WERI-Rb-1 (cell line): ENCODE results near the gene PARVB.
A peak's percentile ranks its signal among the peaks of the same experiment; 100 is the strongest.

Experiments
- DNase-seq: peaks from one replicate; pipeline ENCODE4 v3.0.0-alpha.2; 2020
- H3K27ac ChIP-seq: fragments of 250-450 bp; sonication (Bioruptor Pico); 2 replicates; pipeline ENCODE4 v1.5.1; 2020; ENCODE audit warnings: mild to moderate bottlenecking, moderate library complexity
- H3K27me3 ChIP-seq: fragments of 250-450 bp; sonication (Bioruptor Pico); 2 replicates; pipeline ENCODE4 v1.5.1; 2021; ENCODE audit warnings: mild to moderate bottlenecking, low read depth, moderate library complexity; ENCODE audit not compliant: insufficient read depth, severe bottlenecking
- H3K36me3 ChIP-seq: fragments of 250-450 bp; sonication (Bioruptor Pico); 2 replicates; pipeline ENCODE4 v1.5.1; 2020; ENCODE audit warnings: mild to moderate bottlenecking, moderate library complexity
- H3K4me3 ChIP-seq: 2 replicates; pipeline ENCODE4 v1.5.1; 2011; ENCODE audit warnings: low read depth, mild to moderate bottlenecking, control low read depth, low read length
- H3K9me3 ChIP-seq: fragments of 250-450 bp; sonication (Bioruptor Pico); 2 replicates; pipeline ENCODE4 v1.5.1; 2021; ENCODE audit warnings: mild to moderate bottlenecking, moderate library complexity; ENCODE audit not compliant: severe bottlenecking
- TF ChIP-seq, protein P1 (sequence below): IDR thresholded peaks from 2 replicates; pipeline ENCODE4 v1.5.1; 2011; ENCODE audit warnings: low read depth, mild to moderate bottlenecking, control low read depth, inconsistent platforms, low read length

Gene PARVB

DNA sequence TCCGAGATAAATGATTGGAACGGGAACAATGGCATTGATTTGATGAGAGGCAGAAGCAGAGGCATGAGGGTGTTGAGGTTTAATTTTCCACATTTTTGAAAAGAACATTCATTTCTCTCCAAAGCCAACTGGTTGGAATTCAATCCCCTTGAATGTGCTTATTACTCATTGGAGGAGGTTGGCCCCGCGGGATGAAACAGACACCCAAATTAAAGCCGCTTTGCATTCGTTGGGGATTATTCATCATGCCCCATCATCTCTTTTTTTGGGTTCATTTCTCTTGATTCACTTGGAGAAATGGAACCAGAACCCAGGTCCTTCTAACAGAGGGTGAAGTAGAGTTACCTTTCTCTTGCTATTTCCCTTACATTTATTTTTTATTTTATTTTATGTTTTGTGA lies 109.1 kb downstream of the PARVB start:
- Histone ChIP-seq H3K27ac (no peak overlapping the region), H3K36me3 (no peaks in the 10 kb centered on the region), H3K9me3 (peaks cover 7% of the 10 kb centered on the region), H3K27me3 (no peaks in the 10 kb centered on the region), H3K4me3 (no peak overlapping the region)
- no peak for DNase-seq
- TF ChIP-seq, protein P1, sequence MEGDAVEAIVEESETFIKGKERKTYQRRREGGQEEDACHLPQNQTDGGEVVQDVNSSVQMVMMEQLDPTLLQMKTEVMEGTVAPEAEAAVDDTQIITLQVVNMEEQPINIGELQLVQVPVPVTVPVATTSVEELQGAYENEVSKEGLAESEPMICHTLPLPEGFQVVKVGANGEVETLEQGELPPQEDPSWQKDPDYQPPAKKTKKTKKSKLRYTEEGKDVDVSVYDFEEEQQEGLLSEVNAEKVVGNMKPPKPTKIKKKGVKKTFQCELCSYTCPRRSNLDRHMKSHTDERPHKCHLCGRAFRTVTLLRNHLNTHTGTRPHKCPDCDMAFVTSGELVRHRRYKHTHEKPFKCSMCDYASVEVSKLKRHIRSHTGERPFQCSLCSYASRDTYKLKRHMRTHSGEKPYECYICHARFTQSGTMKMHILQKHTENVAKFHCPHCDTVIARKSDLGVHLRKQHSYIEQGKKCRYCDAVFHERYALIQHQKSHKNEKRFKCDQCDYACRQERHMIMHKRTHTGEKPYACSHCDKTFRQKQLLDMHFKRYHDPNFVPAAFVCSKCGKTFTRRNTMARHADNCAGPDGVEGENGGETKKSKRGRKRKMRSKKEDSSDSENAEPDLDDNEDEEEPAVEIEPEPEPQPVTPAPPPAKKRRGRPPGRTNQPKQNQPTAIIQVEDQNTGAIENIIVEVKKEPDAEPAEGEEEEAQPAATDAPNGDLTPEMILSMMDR: no peak

DNA sequence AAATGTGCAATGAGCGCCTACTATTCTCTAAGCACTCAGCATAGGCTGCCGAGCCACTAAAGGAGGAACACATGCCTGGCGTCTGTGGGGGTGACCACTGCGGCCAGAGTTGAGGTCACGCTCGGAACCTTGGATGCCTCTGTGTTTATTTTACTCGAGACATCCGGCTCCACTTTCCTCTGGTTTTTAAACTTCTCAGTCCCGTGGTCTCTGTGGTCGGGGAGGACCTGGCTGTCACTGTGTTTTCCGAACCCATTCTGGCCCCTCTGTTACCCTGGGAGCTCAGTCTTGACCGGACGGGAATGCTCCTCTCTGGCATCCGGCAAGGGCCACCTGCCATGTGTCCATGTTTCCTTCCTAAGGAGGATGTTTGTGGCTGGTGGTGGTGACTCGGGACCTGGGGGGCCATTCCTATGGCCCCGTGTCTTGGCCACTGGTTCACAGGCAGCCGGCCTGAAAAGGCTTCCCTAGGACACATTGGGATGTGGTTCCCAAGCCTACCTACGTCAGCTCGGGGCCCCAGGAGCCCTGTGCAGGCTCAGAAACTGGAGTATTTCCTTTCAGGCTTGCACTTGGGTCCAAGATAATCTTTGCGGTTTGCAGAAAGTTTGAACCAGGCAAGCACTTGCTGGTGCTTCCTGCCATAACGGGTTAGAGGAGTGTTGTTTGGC lies 109.9 kb downstream of the PARVB start:
- TF ChIP-seq, protein P1: no peak
- Histone ChIP-seq H3K27ac (no peak overlapping the region), H3K27me3 (no peaks in the 10 kb centered on the region), H3K36me3 (no peaks in the 10 kb centered on the region), H3K4me3 (no peak overlapping the region), H3K9me3 (peaks cover 7% of the 10 kb centered on the region)
- no peak for DNase-seq

DNA sequence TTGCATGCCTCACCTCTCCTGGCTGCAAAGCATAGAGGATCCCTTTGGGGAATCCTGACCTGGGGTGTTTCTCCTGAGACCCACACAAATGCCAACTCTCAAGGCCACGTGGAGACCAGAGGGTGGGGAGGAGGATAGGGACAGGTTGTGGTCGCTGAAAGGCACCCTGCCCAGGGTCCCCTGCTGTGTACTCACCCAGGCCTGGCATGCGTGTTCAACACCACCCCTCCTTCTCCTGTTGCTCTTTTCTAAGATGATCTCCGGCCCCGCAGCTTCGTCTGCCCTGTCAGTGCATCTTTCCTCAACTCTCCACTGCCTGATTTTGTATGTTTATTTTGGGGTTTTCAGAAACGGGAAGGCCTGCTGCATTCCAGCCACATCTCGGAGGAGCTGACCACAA lies 112.0 kb downstream of the PARVB start:
- DNase-seq: no peak
- H3K27me3 ChIP-seq: no peaks in the 10 kb centered on the region
- no peak overlapping the region for H3K27ac ChIP-seq
- peaks cover 7% of the 10 kb centered on the region for H3K9me3 ChIP-seq
- TF ChIP-seq, protein P1: no peak
- no peaks in the 10 kb centered on the region for H3K36me3 ChIP-seq
- no peak overlapping the region for H3K4me3 ChIP-seq

DNA sequence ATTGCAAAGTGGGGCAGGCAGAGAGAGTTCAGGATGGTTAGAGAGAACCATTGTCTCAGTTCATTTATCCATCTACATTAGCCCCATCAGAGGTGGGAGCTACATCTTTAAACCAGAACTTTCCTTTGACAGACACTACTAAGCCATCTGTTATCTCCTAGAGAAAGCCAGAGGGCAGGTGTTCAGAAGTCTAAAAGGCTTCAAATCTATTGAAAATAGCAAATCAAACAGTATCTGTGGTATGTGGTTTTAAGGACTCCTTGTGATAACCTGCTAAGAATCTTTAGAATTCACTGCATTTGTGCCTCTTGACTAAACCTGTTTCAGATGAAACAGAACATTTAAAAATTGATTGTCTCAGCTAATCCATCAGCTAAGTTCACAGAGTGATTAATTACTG lies 112.7 kb downstream of the PARVB start:
- Histone ChIP-seq H3K36me3 (no peaks in the 10 kb centered on the region), H3K4me3 (no peak overlapping the region), H3K9me3 (peaks cover 7% of the 10 kb centered on the region), H3K27me3 (no peaks in the 10 kb centered on the region), H3K27ac (no peak overlapping the region)
- TF ChIP-seq, protein P1: no peak
- no peak for DNase-seq

DNA sequence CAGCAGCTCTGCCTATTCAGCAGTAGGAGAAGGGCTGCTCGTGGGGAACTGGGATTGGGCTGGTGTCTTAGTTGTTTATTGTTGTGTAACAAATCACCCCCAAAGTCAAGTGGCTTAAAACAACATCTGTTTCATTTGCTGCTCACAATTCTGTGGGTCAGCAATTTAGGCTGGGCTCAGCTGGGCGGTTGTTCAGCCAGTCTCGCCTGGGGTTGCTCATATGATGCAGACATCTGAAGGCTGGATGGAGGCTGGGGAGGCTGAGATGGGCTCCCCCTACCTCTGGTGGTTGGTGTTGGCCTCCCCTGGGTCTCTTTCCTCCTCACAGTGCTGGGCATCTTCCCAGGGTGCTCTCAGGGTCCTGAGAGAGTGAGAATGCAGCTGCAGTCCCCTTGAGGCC lies 113.3 kb downstream of the PARVB start:
- H3K36me3 ChIP-seq: no peaks in the 10 kb centered on the region
- TF ChIP-seq, protein P1: 0 out of 2 replicates have a peak, but pooled peaks have one; percentile 9

DNA sequence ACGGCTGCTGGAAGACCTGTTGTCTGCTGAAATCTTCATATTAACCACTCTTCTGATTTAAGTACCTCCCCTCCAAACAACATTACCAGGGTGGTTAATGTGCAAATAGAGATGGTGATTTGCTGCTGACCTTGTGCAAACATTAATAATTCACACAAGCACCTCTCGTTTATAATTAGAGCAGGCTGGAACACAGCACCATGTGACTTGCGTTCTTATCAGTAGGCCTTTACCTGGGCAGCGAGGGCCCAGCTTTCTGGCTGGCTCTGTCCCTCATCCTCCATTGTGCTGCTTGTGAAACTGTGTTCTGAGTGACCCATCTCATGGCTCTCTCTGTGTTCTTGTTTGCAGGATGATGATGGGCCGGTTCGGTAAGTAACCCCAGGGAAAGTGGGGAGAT lies 115.7 kb downstream of the PARVB start:
- Histone ChIP-seq H3K36me3 (no peaks in the 10 kb centered on the region), H3K4me3 (no peak overlapping the region), H3K9me3 (peaks cover 7% of the 10 kb centered on the region), H3K27ac (no peak overlapping the region), H3K27me3 (no peaks in the 10 kb centered on the region)
- TF ChIP-seq, protein P1: no peak
- DNase-seq: no peak

More for the DNA sequence above, 113.3 kb downstream of the PARVB start:
- no peak for DNase-seq
- Histone ChIP-seq H3K27me3 (no peaks in the 10 kb centered on the region), H3K4me3 (no peak overlapping the region), H3K9me3 (peaks cover 7% of the 10 kb centered on the region), H3K27ac (no peak overlapping the region)
